ACHN (cell line): Measurements from ENCODE around the gene PCSK4.
"Not testable (repeated sequence)": the region's sequence is repeated elsewhere in the genome, so short reads cannot be mapped to it uniquely, and the experiment has no call there.

Experiments
- DNase-seq: peaks from one replicate; pipeline ENCODE4 v3.0.0-alpha.2; 2015
- in situ Hi-C: cut with HindIII; loops from 2 replicates; pipeline ENCODE4 v1.10.0; 2017; ENCODE audit warnings: low sequenced_read_pairs, low pct_ligation_motif_present, low pct_unique_long_range_greater_than_20kb

PCSK4 gene

GRCh38 chr19:1494115-1494815 lies 4.1 kb upstream of the PCSK4 start:
- in situ Hi-C loops = no loop called here
- no peak for DNase-seq

DNA sequence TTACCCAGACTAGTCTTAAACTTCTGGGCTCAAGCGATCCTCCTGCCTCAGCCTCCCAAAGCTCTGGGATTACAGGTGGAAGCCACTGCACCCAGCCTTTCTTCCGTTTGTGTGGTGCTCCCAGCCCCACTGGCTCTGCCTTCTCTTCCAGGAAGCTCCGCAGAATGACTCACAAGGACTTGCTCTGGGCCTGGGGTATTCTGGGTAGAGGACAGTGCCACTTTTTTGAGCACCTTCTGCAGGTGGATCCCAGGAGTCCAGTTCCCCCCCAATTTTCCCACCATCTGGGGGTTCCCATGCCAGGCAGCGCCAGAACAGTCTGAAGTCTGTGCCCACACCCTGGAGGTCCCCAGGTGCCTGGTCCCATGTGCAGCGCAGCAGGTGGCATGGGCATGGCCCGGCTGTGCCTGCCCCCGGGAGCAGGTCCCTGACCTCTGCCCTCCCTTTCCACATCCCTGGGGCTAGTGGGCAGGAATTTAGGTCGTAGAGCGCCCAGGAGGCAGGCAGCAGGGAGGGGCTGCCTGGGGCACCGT lies 2.4 kb upstream of the PCSK4 start:
- in situ Hi-C loops = no loop called here
- DNase-seq = peak; percentile 31

DNA sequence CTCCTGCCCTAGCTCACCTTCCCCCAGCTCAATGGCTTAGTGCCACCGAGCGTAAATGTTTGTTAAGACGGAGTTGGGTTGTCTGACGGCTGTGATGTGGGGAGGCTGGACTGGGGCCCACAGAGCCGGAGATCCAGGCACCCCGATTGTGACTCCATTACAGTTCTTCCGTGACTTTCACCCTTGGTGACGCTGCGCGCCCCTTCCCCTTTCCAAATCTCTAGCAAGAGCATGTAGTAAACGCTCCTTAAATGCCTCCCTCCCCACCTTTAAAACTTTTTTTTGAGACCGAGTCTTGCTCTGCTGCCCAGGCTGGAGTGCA lies 1.7 kb upstream of the PCSK4 start:
- in situ Hi-C loops = no loop called here
- DNase-seq = no peak

DNA sequence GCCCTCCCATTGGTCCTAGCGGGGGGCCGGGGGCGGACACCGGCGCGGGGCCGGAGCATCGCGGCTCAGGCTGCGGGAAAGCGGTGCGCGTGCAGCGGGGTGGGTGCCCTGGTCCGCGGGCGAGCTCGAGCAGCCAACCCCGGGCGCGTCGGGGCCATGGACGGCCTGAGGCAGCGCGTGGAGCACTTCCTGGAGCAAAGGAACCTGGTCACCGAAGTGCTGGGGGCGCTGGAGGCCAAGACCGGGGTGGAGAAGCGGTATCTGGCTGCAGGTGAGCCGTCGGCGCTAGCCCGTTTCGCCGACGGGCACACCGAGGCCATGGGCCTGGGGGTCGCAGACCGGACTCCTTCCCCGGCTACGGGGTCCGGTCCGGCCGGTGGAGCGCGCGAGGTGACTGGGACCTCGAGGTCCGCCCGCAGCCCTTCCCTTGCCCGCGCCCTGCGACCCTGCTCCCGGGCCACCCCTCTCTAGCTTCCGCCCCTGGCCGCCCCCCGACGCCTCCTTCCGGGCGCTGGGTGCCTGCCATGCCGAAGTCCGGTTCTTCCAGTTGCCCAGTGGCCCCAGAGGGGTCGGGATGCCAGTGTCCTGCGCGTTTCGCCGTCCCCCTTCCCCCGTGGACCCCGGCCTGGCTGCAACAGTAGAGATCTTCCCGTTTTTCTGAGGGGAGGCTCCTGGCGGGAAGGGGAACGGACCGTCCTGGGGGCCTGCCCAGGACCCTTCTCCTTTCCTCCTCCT lies 1.1 kb upstream of the PCSK4 start, which contains the start of gene REEP6:
Gene REEP6 (plus strand): TSS at position 68 of the 735 bp plus-strand sequence. CDS start 89 bp downstream, at position 157.
- DNase-seq = no peak
- in situ Hi-C loops = no loop called here

- DNase-seq = no peak
- in situ Hi-C loops = no loop called here
Observed at GRCh38 chr19:1489463-1490310, 463 bp downstream of the PCSK4 start.

DNA sequence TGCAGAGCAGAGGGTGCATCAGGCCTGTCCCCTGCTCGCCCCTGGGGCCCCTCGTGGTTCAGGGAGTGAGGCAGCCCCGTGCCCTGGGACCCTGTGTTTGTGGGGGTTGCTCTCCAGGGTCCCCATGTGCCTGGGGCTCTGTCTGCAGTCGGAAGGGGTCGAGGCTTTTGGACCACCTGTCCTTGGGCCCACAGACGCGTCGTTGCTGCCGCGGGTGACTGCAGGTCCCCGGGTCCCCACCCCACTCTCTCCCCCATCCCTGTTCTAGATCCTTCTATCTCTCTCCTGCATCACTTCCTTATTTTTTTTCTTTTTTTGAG lies 1.9 kb downstream of the PCSK4 start:
- in situ Hi-C loops = no loop called here
- no peak for DNase-seq

GRCh38 chr19:1487576-1488281 lies 2.4 kb downstream of the PCSK4 start:
- no peak for DNase-seq
- in situ Hi-C loops = no loop called here

DNA sequence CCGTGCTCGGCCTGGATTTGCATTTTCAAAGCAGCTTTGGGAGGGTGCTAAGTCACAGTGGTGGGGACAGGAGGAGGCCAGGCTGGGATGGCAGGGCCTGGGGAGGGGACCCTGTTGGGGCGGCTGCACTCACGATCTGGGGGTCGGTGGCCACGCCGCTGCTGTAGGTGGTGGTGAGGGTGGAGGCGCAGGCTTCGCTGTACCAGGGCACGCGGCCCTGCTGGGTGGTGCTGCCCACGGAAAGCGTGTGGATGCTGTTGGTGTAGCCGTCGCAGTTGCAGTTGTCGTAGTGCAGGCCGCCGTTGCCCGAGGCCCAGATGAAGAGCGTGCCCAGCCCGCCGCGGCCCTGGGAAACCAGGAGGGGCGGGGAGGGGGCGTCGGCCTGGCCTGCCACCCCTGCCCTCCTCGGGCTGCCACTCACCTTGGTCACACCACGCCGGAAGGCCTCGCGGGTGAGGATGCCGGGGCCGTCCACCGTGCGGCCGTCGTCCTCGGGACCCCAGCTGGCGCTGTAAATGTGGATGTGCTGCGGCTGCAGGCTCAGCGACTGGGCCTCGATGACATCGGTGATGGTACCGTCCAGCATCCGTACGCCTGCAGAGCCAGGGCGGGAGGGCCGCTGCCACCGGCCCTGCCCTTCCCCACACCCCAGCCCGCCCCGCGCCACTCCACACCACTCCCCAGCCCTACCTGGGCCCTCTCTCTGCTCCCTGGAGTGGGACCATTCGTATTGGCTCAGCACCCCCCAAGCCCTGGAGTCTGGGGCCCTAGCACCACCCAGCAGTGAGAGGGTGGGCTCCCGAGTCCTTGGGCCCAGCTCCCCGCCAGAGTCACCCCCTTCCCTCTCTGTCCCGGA lies 3.2 kb downstream of the PCSK4 start:
- no peak for DNase-seq
- in situ Hi-C loops = no loop called here

GRCh38 chr19:1483979-1484428 lies 6.1 kb downstream of the PCSK4 start:
- DNase-seq = no peak
- in situ Hi-C loops = no loop called here

DNA sequence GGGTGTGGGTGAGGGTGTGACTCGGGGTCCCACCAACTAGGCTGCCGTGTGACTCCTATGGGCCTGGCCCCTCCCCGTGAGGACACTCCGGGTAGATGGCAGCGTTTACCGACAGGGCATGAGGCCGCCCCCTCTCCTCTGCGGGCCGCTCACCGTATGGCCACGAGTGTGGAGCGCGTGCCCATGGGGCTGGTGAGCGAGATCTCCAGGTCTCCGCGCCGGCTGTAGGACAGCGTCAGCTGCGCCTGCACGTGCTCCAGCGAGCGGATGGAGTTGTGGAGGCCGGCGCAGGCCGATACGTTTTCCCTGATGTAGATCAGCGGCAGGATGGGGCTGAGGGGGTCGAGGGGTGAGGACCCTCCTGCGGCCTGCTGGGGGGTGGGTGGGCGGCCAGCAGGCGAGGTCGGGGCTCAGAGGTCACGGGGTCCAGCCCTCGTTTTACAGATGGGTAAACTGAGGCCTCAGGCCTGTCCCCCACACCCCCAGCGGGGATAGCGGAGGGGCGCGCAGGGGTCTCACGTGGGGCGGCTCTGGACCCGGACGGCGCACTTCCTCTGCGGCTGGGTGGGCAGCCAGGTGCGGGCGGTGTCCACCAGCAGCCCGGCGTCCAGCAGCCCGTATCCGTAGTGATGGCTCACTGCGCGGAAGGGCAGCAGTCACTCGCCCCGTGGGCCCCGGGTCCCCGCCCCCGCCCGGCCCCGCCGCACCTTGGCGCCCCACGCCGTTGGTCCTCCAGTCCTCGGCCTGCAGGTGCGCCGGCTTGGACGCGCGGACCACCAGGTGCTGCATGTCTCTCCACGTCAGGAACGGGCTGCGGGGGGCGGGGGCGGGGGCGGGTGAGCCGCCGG lies 6.8 kb downstream of the PCSK4 start:
- no peak for DNase-seq
- in situ Hi-C loops = no loop called here

- DNase-seq = no peak
- in situ Hi-C loops = no loop called here
Observed at GRCh38 chr19:1482361-1483130, 7.6 kb downstream of the PCSK4 start.

GRCh38 chr19:1481893-1482360 lies 8.2 kb downstream of the PCSK4 start:
- DNase-seq = no peak
- in situ Hi-C loops = no loop called here

DNA sequence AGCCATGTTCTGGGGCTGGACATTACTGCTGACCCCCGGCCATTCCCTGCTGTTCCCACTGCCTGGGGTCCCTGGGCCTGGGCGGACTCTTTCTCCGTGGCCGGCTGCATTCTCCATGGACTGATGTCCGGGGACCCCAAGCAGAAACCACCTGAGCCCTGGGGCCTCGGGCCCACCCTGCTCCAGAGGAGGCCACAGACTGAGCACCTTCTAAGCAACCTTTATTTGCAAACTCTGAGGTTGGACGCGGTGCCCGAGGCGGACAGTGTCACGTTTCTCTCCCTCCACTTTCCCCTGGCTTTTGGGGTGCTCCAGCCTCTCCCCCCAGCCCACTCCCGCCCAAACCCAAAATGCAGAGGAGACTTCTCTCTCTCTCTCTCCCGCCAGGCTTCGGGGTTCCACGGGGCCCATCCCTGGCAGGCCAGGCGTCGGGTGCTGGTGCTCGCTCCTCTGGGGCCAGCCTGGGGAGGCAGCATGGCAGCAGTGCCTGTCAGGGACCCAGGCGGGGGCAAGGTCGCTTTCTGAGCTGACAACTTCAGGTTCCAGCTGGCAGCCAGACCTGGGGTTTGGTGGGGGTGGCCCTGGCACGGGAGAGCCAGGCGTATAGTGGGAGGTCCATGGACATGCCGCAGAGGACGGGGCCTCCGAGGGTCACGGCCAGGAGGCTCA lies 8.8 kb downstream of the PCSK4 start:
- in situ Hi-C loops = no loop called here

DNA sequence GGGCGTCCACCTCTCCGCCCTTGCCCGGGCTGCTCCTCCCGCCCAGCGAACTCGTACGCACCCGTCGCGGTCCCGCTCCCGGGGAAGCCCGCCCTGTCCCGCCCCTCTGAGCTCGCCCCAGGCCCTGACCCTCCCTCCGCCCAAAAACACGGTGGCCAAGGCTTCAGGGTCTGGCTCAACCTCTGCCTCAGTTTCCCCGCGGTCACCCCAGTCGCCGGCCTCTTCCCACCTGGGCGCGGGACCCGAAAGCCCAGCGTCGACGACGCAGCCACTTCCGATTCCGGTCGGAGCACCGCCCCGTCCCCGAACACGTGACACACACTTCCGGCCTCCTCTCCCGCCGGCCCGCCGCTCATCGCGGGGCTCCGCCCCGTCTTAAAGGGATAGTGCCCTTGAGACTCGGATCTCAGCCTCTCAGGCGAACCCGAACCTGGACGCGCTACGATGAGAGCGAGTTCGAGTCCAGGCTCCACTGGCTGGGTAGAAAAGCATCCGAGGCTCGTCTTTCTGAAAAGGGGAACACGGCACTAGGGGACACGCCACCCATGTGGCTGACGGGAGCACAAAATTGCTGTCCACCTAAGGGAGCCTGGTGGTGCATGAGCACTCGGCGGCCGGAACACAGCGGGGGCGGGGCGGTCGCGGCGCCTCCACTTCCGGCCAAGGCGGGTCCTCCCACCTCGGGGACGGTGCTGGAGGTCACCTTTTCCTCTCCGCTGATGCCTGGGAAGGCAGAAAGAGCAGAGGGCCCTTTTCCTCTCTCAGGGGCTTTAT lies 11.0 kb downstream of the PCSK4 start, which contains the start of gene C19orf25:
Gene C19orf25 (minus strand): TSS at position 282 of the 774 bp plus-strand sequence. CDS start 312 bp downstream, outside the sequence.
- peak; percentile 93 for DNase-seq
- in situ Hi-C loops = no loop called here

More for the DNA sequence above, 8.8 kb downstream of the PCSK4 start:
- DNase-seq = no peak

DNA sequence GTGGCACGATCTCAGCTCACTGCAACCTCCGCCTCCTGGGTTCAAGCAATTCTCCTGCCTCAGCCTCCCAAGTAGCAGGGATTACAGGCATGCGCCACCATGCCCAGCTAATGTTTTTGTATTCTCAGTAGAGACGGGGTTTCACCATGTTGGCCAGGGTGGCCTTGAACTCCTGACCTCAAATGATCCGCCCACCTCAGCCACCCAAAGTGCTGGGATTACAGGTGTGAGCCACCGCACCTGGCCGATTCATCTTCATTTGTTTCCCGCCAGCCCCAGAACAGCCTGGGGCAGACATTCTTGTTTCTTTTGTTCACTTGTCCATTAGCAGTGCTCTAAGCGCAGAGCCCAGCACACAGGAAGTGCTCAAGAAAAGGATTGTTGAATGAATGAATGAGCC lies 13.1 kb downstream of the PCSK4 start:
- DNase-seq, in situ Hi-C loops: not testable (repeated sequence)
